Stimulated activated CD8-positive, alpha-beta memory T cell treated with anti-CD3 and anti-CD28 coated beads, Interleukin-4, amount 100 ng/mL, for 4 hours (primary cell): Measurements from ENCODE around the gene SNW1.
"Not testable (repeated sequence)": the region's sequence is repeated elsewhere in the genome, so short reads cannot be mapped to it uniquely, and the experiment has no call there.

Experiments used
- DNase-seq, 2 donors: peaks; one replicate each; pipeline ENCODE4 v3.0.0-alpha.2; 2020; ENCODE audit warnings: low read depth in 2 of 2, low spot score in 1 of 2

The SNW1 gene

DNA sequence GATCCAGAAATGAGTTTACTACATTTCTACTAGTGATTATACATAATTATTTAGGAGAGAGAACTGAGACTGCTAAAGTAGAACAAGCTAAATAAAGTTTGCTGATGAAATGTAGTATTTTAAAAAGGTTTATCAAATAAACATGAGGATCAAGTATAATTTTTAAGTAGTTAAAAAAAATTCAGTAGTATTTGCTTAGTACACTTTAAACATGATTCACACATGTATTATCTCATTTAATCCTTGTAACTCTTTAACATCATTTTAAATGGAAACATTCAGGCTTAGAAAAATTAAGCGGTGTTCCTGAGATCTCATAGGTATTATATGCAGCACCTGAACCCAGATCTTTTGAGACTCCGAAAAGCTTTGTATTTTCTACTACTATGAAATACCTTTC is 8.7 kb downstream of the SNW1 start:
- DNase-seq: no peak

DNA sequence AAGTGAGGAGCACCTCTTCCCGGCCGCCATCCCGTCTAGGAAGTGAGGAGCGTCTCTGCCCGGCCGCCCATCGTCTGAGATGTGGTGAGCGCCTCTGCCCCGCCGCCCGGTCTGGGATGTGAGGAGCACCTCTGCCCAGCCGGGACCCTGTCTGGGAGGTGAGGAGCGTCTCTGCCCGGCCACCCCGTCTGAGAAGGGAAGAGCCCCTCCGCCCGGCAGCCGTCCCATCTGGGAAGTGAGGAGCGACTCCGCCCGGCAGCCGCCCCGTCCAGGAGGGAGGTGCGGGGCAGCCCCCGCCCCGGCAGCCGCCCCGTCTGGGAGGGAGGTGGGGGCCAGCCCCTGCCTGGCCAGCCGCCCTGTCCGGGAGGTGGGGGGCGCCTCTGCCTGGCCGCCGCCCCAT is 13.5 kb downstream of the SNW1 start:
- DNase-seq: not testable (repeated sequence)

GRCh38 chr14:77746064-77746702 is 14.8 kb downstream of the SNW1 start:
- DNase-seq: no peak

DNA sequence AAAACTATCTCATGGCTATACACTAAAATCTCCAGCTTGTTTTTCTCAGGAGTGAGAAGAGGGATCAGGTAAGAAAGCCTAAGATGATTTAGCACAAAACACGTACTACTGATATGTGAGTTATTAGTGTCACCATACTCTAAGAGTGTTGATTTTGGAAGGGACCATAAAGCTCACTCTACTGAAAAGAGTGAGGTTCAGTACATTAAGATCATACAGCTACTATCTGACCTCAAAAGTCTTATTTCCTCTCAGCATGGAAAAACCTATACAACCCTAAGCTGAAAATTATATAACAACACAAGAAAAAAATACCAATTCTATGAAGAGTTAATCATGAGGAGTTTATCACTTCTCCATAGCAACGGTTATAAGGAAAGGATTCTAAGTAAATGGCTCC is 19.5 kb downstream of the SNW1 start:
- DNase-seq: no peak

GRCh38 chr14:77738559-77739250 is 22.3 kb downstream of the SNW1 start:
- no peak for DNase-seq

DNA sequence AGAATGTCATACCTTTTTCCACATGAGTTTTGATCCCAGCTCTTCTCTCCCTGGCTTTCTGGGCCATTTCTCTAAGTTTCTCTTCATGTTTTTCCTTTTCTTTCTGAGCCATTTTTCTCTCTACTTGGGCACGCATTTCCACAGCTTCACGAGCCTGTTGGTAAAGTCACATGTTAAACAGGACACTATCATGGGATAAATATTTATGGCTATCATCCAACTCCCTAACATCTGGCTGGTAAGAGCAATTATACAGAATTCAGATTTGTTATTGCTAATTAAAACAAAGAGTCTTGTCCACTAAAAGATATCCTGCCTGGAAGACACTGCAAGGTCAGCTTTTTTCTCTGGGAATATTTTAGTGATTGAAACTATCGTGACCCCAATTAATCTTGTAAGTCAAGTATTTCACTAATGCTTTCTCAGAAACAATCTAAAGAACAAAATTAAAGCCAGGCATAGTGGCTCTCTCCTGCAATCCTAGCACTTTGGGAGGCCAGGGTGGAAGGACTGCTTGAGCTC is 29.9 kb downstream of the SNW1 start:
- DNase-seq: no peak

DNA sequence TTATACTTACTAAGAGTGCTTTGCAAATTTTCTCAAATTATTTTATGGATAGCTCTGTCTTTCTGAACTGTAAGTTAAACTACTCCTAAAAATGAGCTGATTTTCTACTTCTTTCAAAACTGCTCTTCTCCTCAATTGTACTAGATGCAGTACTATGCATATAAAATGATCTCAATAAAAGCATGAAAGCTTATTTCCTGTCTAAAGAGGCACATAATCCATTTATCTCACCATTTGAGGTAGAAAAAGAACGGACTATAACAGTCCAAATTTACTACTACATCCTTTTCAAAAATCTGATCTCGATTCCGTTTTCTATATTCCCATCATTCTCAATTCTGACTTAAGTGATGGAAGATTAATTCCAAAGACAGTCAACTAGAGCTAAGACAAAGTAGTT is 38.7 kb downstream of the SNW1 start:
- DNase-seq: no peak

- no peak for DNase-seq
These were observed 39.5 kb downstream of the SNW1 start for GRCh38 chr14:77721437-77721836.

DNA sequence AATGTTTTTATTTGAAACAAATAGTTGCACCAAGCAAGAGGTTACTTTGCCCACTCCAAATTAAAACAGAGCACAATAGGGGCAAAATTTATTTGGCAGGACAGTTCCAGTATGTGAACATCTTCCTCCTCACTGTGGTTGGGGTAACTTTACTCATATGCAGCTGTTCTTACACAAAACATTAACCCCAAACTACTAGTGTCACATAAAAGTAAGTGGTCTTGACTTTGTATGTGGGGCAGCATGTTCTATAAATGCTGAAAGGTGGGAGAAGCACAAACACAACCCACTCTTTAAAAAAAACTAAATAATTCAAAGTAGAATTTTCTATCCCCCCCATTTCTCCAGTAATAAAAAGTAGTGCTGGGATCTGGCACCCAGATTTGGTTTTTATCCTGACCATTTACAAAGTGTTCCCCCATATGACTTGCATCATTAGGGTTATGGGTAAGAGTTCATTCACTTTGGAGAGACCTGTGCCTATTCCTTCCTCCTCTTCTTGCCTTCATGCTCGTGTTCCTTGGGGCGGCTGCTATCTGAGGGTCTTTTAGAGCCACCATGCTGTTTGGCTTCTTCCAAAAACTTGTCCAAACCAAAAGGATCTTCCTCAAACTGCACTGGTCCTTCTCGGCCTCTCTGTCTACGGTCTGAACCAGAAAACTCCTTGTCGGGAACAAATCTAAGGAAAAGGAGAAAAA is 43.2 kb downstream of the SNW1 start:
- no peak for DNase-seq

DNA sequence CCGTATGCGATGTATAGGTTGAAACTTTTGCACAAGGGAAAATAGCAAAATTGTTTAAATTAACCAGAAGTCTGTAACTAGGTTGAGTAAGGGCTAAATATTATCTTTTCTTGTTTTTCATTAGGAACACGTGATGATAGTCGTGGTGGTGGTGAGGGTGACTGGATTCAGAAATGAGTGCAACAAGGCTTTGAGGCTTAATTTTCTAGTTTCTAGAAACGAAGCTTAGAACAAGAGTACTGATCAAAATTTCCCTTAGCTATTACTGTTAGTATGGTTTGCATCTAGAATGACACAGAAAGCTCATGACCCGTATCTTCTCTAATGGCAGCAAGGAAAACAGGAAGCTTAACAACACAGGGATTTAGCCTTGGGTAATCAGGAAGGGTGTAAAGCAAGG is 46.0 kb downstream of the SNW1 start:
- no peak for DNase-seq

GRCh38 chr14:77710364-77710763 is 50.6 kb downstream of the SNW1 start:
- DNase-seq: no peak

- no peak for DNase-seq
These were observed 51.5 kb downstream of the SNW1 start for GRCh38 chr14:77709412-77709811.

GRCh38 chr14:77708749-77709148 is 52.2 kb downstream of the SNW1 start:
- no peak for DNase-seq

- DNase-seq: peak; percentile 64 to 68
These were observed 53.1 kb downstream of the SNW1 start, which contains the start of the genes ALKBH1 and SLIRP for GRCh38 chr14:77707724-77708408. Gene ALKBH1 (minus strand): TSS chr14:77708023. CDS start chr14:77708004, 19 bp downstream. Gene SLIRP (plus strand): TSS chr14:77708103. CDS start chr14:77708112, 9 bp downstream.

GRCh38 chr14:77707355-77707723 is 53.6 kb downstream of the SNW1 start:
- no peak for DNase-seq

GRCh38 chr14:77691259-77691658 is 69.7 kb downstream of the SNW1 start:
- DNase-seq: no peak

DNA sequence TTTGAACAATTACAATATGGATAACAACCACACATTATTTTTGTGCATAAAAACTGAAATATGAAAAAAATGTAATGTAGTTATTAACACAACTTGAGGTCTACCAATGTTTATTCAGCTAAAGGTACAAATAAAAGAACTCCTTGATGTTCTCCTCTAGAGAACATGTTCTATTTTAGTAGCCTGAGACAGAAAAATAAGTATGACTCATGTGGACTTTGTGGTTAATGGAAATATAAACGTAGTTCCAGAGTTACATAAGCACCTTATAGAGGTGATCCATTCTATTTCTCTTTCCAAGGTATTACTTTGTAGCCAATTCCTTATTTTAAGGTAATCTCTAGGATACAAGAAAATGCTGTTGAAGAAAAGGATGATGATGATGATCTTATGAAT is 78.8 kb downstream of the SNW1 start:
- no peak for DNase-seq

DNA sequence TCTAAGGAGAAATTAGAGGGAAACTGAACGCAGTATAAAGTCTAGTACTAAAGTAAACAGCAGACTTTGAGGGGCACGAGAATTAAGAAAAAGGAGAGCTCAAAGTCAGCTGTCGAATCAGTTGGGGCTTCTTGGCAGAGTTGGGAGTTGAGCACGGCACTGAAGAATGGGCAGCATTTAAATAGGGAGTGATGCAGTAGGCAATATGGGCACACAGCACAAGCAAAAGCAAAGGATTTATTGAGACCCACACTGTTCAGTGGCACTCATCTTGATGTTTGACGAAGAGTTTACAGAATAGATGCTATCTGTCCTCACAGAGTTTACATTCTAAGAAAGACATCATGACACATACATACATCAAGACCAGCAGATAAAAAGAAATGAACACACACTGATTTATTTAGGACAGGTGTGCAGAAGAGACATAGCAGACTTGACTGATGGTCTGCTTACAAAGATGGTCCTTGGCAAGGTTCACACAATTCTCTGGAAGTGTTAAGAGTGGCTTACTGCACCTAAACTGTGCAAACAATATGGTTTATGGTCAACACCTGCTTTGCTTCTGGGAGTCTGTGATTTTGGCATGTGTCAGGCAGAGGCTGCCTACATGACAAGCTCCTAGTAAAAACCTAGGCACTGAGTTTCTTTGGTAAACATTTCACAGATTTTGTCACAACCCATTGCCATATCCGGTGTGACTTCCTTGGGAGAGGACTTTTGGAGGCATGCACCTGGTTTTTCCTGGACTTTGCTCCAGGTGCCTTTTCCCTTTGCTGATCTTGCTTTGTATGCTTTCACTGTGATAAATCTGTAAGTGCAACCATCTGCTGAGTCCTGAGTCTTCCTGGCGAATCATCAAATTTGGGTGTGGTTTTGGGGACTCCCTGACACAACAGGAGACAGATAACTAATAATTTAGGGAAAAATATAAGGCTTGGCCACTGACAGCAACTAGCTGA is 79.5 kb downstream of the SNW1 start:
- no peak for DNase-seq

DNA sequence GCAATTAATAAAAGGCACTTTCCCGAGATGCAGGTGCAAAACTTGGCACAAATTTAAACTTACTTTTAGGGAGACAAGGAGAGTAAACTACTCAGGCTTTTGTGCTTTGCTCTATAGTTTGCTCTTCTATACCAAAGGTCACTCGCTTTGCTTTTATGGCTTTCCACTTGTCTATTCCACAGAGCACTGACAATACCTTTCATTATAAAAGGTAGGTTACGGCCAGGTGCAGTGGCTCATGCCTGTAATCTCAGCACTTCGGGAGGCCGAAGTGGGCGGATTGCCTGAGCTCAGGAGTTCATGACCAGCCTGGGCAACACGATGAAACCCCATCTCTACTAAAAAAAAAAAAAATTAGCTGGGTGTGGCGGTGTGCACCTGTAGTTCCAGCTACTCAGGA is 86.0 kb downstream of the SNW1 start:
- DNase-seq: no peak

- DNase-seq: no peak
These were observed 87.8 kb downstream of the SNW1 start for GRCh38 chr14:77673193-77673592.
